GM18520 (cell line): ENCODE measurements around the gene CCDC87.
"Not testable (repeated sequence)": the region's sequence is repeated elsewhere in the genome, so short reads cannot be mapped to it uniquely, and the experiment has no call there.

Source experiments
- ATAC-seq: cut with Tn5 transposase; IDR thresholded peaks from one replicate; pipeline ENCODE4 v1.9.1; 2021; ENCODE audit not compliant: unreplicated experiment

The CCDC87 gene

GRCh38 chr11:66559142-66559865, 33.6 kb downstream of the CCDC87 start:
- ATAC-seq: no peak

- no peak for ATAC-seq
Measured at GRCh38 chr11:66557733-66558326, 35.0 kb downstream of the CCDC87 start.

GRCh38 chr11:66556086-66556485, 36.8 kb downstream of the CCDC87 start:
- ATAC-seq: no peak

- no peak for ATAC-seq
Measured at GRCh38 chr11:66555416-66555815, 37.4 kb downstream of the CCDC87 start.

- no peak for ATAC-seq
Measured at GRCh38 chr11:66554602-66555001, 38.3 kb downstream of the CCDC87 start.

- ATAC-seq: no peak
Measured at GRCh38 chr11:66550887-66551286, 42.0 kb downstream of the CCDC87 start.

- no peak for ATAC-seq
Measured at GRCh38 chr11:66549696-66550095, 43.2 kb downstream of the CCDC87 start.

GRCh38 chr11:66548774-66549630, 43.9 kb downstream of the CCDC87 start:
- no peak for ATAC-seq

GRCh38 chr11:66548041-66548440, 44.8 kb downstream of the CCDC87 start:
- no peak for ATAC-seq

- no peak for ATAC-seq
Measured at GRCh38 chr11:66547662-66548009, 45.2 kb downstream of the CCDC87 start.

- no peak for ATAC-seq
Measured at GRCh38 chr11:66546966-66547661, 45.7 kb downstream of the CCDC87 start.

- ATAC-seq: no peak
Measured at GRCh38 chr11:66546368-66546965, 46.4 kb downstream of the CCDC87 start, which contains the start of gene ACTN3. Gene ACTN3 (plus strand): TSS chr11:66546903. CDS start chr11:66546938, 35 bp downstream.

GRCh38 chr11:66545701-66546367, 47.0 kb downstream of the CCDC87 start, which contains the start of gene ZDHHC24:
Gene ZDHHC24 (minus strand): TSS chr11:66546048. CDS start chr11:66546003, 45 bp downstream.
- ATAC-seq: peak; percentile 79

GRCh38 chr11:66544952-66545351, 47.9 kb downstream of the CCDC87 start:
- not testable (repeated sequence) for ATAC-seq

GRCh38 chr11:66543263-66544107, 49.4 kb downstream of the CCDC87 start:
- ATAC-seq: no peak

GRCh38 chr11:66542362-66542761, 50.5 kb downstream of the CCDC87 start:
- no peak for ATAC-seq

- ATAC-seq: no peak
Measured at GRCh38 chr11:66541892-66542291, 51.0 kb downstream of the CCDC87 start.

GRCh38 chr11:66540598-66540997, 52.3 kb downstream of the CCDC87 start:
- ATAC-seq: not testable (repeated sequence)
